HepG2 (cell line): ENCODE results near the gene LYZL2. TPM values are rescaled to one million over a fixed set of nuclear protein-coding genes. Genes with fewer than 3 reads are reported as not detected.

ENCODE experiments used
- ATF7 ChIP-seq, 2 experiments: fragments of 450-650 bp in 1 of 2; sonication (generic) in 1 of 2; formaldehyde crosslinking in 1 of 2; IDR thresholded peaks; 2 replicates each; pipeline versions ENCODE4 v1.4.0 to v1.6.1; 2016 to 2020; ENCODE audit warnings: antibody characterized with exemption in 1 of 2, mild to moderate bottlenecking in 1 of 2, missing genetic modification reagents in 1 of 2
- CBX1 ChIP-seq: IDR thresholded peaks from one replicate; pipeline ENCODE4 v1.6.1; 2016; ENCODE audit warnings: antibody characterized with exemption, low read depth
- CENPBD1 ChIP-seq: sonication (generic); formaldehyde crosslinking; IDR thresholded peaks from 2 replicates; pipeline ENCODE4 v1.8.0; 2022; ENCODE audit warnings: missing genetic modification reagents, low read depth, mild to moderate bottlenecking, borderline replicate concordance
- CHD2 ChIP-seq: IDR thresholded peaks from 2 replicates; pipeline ENCODE4 v1.6.1; 2011; ENCODE audit warnings: low read depth, low read length, improper control_type of control experiment
- FOXM1 ChIP-seq: sonication (generic); formaldehyde crosslinking; IDR thresholded peaks from 2 replicates; pipeline ENCODE4 v1.5.0; 2020; ENCODE audit warnings: missing genetic modification reagents
- HNF4G ChIP-seq, 2 experiments: sonication (generic) in 1 of 2; formaldehyde crosslinking in 1 of 2; IDR thresholded peaks; 2 replicates each; pipeline versions ENCODE4 v1.4.0 to v1.6.1; 2011 to 2020; ENCODE audit warnings: borderline replicate concordance in 2 of 2, low read depth in 2 of 2, mild to moderate bottlenecking in 2 of 2, low read length in 1 of 2, missing genetic modification reagents in 1 of 2, moderate library complexity in 1 of 2
- KAT2B ChIP-seq: fragments of 150-350 bp; IDR thresholded peaks from 2 replicates; pipeline ENCODE4 v1.6.1; 2014; ENCODE audit warnings: low read depth, low read length, borderline replicate concordance
- PRPF4 ChIP-seq: fragments of 200-400 bp; formaldehyde crosslinking; IDR thresholded peaks from 2 replicates; pipeline ENCODE4 v1.6.1; 2016; ENCODE audit warnings: low read length, low read depth; ENCODE audit not compliant: poor library complexity, severe bottlenecking
- SETDB1 ChIP-seq: sonication (generic); formaldehyde crosslinking; IDR thresholded peaks from 2 replicates; pipeline ENCODE4 v1.5.1; 2020; ENCODE audit warnings: missing genetic modification reagents, mild to moderate bottlenecking, borderline replicate concordance
- SKI ChIP-seq: fragments of 450-650 bp; IDR thresholded peaks from one replicate; pipeline ENCODE4 v1.6.1; 2018; ENCODE audit warnings: mild to moderate bottlenecking; ENCODE audit not compliant: partially characterized antibody
- SRSF4 ChIP-seq: fragments of 200-400 bp; formaldehyde crosslinking; IDR thresholded peaks from one replicate; pipeline ENCODE4 v1.6.1; 2018; ENCODE audit warnings: mild to moderate bottlenecking, low read depth, low read length, moderate library complexity; ENCODE audit not compliant: poor library complexity, severe bottlenecking
- YEATS2 ChIP-seq: sonication (generic); formaldehyde crosslinking; IDR thresholded peaks from 2 replicates; pipeline ENCODE4 v1.4.0; 2020; ENCODE audit warnings: missing genetic modification reagents, borderline replicate concordance
- ZBTB2 ChIP-seq: sonication (generic); formaldehyde crosslinking; IDR thresholded peaks from 2 replicates; pipeline ENCODE4 v1.8.0; 2022; ENCODE audit warnings: low read depth, missing genetic modification reagents
- ZNF136 ChIP-seq: sonication (generic); formaldehyde crosslinking; IDR thresholded peaks from 2 replicates; pipeline ENCODE4 v1.8.1; 2022; ENCODE audit warnings: low read depth, mild to moderate bottlenecking, moderate library complexity, missing genetic modification reagents
- ZNF232 ChIP-seq: sonication (generic); formaldehyde crosslinking; IDR thresholded peaks from 2 replicates; pipeline ENCODE4 v1.4.0; 2020; ENCODE audit warnings: missing genetic modification reagents, borderline replicate concordance
- ZNF333 ChIP-seq: sonication (generic); formaldehyde crosslinking; IDR thresholded peaks from 2 replicates; pipeline ENCODE4 v1.4.0; 2020; ENCODE audit warnings: mild to moderate bottlenecking, missing genetic modification reagents, borderline replicate concordance
- ZNF343 ChIP-seq: sonication (generic); formaldehyde crosslinking; IDR thresholded peaks from 2 replicates; pipeline ENCODE4 v1.4.0; 2020; ENCODE audit warnings: mild to moderate bottlenecking, missing genetic modification reagents
- ZNF552 ChIP-seq: sonication (generic); formaldehyde crosslinking; IDR thresholded peaks from 2 replicates; pipeline ENCODE4 v1.9.0; 2022; ENCODE audit warnings: missing genetic modification reagents, mild to moderate bottlenecking, borderline replicate concordance
- ZNF644 ChIP-seq: IDR thresholded peaks from 2 replicates; pipeline ENCODE4 v1.6.1; 2016; ENCODE audit warnings: low read depth
- ZNF710 ChIP-seq: sonication (generic); formaldehyde crosslinking; IDR thresholded peaks from 2 replicates; pipeline ENCODE4 v1.5.0; 2020; ENCODE audit warnings: mild to moderate bottlenecking, missing genetic modification reagents, borderline replicate concordance
- ZSCAN9 ChIP-seq: IDR thresholded peaks from 2 replicates; pipeline ENCODE4 v1.6.1; 2016; ENCODE audit warnings: borderline replicate concordance
- polyA plus RNA-seq, 8 experiments: library from polyadenylated mRNA; depleted of rRNA in 3 of 8; stranded (reverse) in 7 of 8; unstranded in 1 of 8; fragments of >200 nt; fragmentation: Illumina TruSeq in 4 of 8; extraction: Trizol in 4 of 8; gene quantifications; 2 replicates each; pipeline versions ENCODE4 v1.2.1 to v1.2.3, GENCODE V29; 2011 to 2016; ENCODE audit warnings: low read depth in 4 of 8, missing spikeins in 1 of 8, mixed read lengths in 1 of 8; ENCODE audit not compliant: insufficient read depth in 1 of 8
- total RNA-seq, 5 experiments: library from RNA; depleted of rRNA; stranded (reverse); fragments of >200 nt; fragmentation: Illumina TruSeq; extraction: Trizol; gene quantifications; 2 replicates each; pipeline ENCODE4 v1.2.3, GENCODE V29; 2016; ENCODE audit warnings: low read depth in 1 of 5
- TF ChIP-seq, protein P1 (sequence below): sonication (generic); formaldehyde crosslinking; IDR thresholded peaks from 2 replicates; pipeline ENCODE4 v1.5.1; 2020; ENCODE audit warnings: missing genetic modification reagents, mild to moderate bottlenecking, borderline replicate concordance
- TF ChIP-seq, protein P2 (sequence below): sonication (generic); formaldehyde crosslinking; IDR thresholded peaks from 2 replicates; pipeline ENCODE4 v1.8.0; 2022; ENCODE audit warnings: mild to moderate bottlenecking, missing genetic modification reagents; ENCODE audit not compliant: insufficient replicate concordance

Gene LYZL2
- total and polyA plus RNA-seq, 2 of the 13 experiments (the other 11 are each of a cell fraction or from before 2014, with no cell fraction given): 0.20 to 0.63 TPM

GRCh38 chr10:30603589-30603988 lies 26.0 kb downstream of the LYZL2 start (continued):
- 0 out of 2 replicates have a peak, but pooled peaks have one; percentile 30 for TF ChIP-seq ZNF710 (CRISPR knock-in tag)
- TF ChIP-seq HNF4G (IDR thresholded peaks at IDR 0.05; ENCODE audit: borderline replicate concordance, low read depth, low read length): no peak
- TF ChIP-seq HNF4G (CRISPR knock-in tag; IDR thresholded peaks at IDR 0.05; ENCODE audit: borderline replicate concordance, low read depth): no peak
- no peak for TF ChIP-seq SETDB1 (CRISPR knock-in tag)
- TF ChIP-seq CBX1: no peak
- no peak for TF ChIP-seq CHD2
- no peak for TF ChIP-seq ZNF232 (CRISPR knock-in tag)
- TF ChIP-seq ZNF333 (CRISPR knock-in tag): no peak
- TF ChIP-seq ZNF136: no peak
- TF ChIP-seq PRPF4: no peak
- no peak for TF ChIP-seq ZNF343 (CRISPR knock-in tag)
- TF ChIP-seq SRSF4: no peak
- TF ChIP-seq SKI: no peak
- peak; percentile 80 for TF ChIP-seq ZNF644 (CRISPR knock-in tag)
- no peak for TF ChIP-seq FOXM1 (CRISPR knock-in tag)
- TF ChIP-seq ZBTB2: no peak
- no peak for TF ChIP-seq KAT2B
- TF ChIP-seq, protein P1, sequence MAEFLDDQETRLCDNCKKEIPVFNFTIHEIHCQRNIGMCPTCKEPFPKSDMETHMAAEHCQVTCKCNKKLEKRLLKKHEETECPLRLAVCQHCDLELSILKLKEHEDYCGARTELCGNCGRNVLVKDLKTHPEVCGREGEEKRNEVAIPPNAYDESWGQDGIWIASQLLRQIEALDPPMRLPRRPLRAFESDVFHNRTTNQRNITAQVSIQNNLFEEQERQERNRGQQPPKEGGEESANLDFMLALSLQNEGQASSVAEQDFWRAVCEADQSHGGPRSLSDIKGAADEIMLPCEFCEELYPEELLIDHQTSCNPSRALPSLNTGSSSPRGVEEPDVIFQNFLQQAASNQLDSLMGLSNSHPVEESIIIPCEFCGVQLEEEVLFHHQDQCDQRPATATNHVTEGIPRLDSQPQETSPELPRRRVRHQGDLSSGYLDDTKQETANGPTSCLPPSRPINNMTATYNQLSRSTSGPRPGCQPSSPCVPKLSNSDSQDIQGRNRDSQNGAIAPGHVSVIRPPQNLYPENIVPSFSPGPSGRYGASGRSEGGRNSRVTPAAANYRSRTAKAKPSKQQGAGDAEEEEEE (CRISPR knock-in tag): no peak
- no peak for TF ChIP-seq YEATS2 (CRISPR knock-in tag)
- TF ChIP-seq ZSCAN9: no peak
- no peak for TF ChIP-seq CENPBD1
- no peak for TF ChIP-seq ATF7 (IDR thresholded peaks at IDR 0.05)
- TF ChIP-seq ATF7 (CRISPR knock-in tag; IDR thresholded peaks at IDR 0.05): no peak
- TF ChIP-seq, protein P2, sequence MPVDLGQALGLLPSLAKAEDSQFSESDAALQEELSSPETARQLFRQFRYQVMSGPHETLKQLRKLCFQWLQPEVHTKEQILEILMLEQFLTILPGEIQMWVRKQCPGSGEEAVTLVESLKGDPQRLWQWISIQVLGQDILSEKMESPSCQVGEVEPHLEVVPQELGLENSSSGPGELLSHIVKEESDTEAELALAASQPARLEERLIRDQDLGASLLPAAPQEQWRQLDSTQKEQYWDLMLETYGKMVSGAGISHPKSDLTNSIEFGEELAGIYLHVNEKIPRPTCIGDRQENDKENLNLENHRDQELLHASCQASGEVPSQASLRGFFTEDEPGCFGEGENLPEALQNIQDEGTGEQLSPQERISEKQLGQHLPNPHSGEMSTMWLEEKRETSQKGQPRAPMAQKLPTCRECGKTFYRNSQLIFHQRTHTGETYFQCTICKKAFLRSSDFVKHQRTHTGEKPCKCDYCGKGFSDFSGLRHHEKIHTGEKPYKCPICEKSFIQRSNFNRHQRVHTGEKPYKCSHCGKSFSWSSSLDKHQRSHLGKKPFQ: no peak
- no peak for TF ChIP-seq ZNF552 (CRISPR knock-in tag)
